MM.1S (cell line): ENCODE measurements around the gene MXRA7.
"Not testable (repeated sequence)": the region's sequence is repeated elsewhere in the genome, so short reads cannot be mapped to it uniquely, and the experiment has no call there.

ENCODE experiments used
- DNase-seq: peaks from one replicate; pipeline ENCODE4 v3.0.0-alpha.2; 2015
- H2AFZ ChIP-seq: fragments of 300-600 bp; sonication (generic); 2 replicates; pipeline ENCODE4 v1.6.0; 2016; ENCODE audit warnings: antibody characterized with exemption, low read length
- H3F3A ChIP-seq: fragments of 300-600 bp; sonication (generic); 2 replicates; pipeline ENCODE4 v1.6.1; 2016; ENCODE audit warnings: mild to moderate bottlenecking, antibody characterized with exemption, low read length, moderate library complexity, mixed read lengths; ENCODE audit not compliant: insufficient read depth
- H3K27ac ChIP-seq: fragments of 300-600 bp; sonication (generic); 2 replicates; pipeline ENCODE4 v1.5.1; 2016; ENCODE audit warnings: mild to moderate bottlenecking, low read length
- H3K27me3 ChIP-seq: fragments of 300-600 bp; sonication (generic); replicated peaks from 2 replicates; pipeline ENCODE4 v1.6.0; 2016; ENCODE audit warnings: low read length; ENCODE audit not compliant: insufficient read depth
- H3K36me3 ChIP-seq: fragments of 300-600 bp; sonication (generic); replicated peaks from 2 replicates; pipeline ENCODE4 v1.6.1; 2016; ENCODE audit warnings: mild to moderate bottlenecking, low read length, mixed read lengths; ENCODE audit not compliant: insufficient read depth
- H3K4me1 ChIP-seq: fragments of 300-600 bp; sonication (generic); 2 replicates; pipeline ENCODE4 v1.6.1; 2016; ENCODE audit warnings: low read length, mixed read lengths
- H3K4me2 ChIP-seq: fragments of 300-600 bp; sonication (generic); 2 replicates; pipeline ENCODE4 v1.6.0; 2016; ENCODE audit warnings: low read depth, low read length
- H3K4me3 ChIP-seq: fragments of 300-600 bp; sonication (generic); 2 replicates; pipeline ENCODE4 v1.5.1; 2016; ENCODE audit warnings: low read length, mixed read lengths
- H3K79me2 ChIP-seq: fragments of 300-600 bp; sonication (generic); 2 replicates; pipeline ENCODE4 v1.6.1; 2016; ENCODE audit warnings: mixed run types, low read length, mixed read lengths
- H3K9ac ChIP-seq: fragments of 300-600 bp; sonication (generic); 2 replicates; pipeline ENCODE4 v1.6.1; 2016; ENCODE audit warnings: low read length, mixed read lengths
- H3K9me2 ChIP-seq: fragments of 300-600 bp; sonication (generic); replicated peaks from 2 replicates; pipeline ENCODE4 v1.6.1; 2016; ENCODE audit warnings: mild to moderate bottlenecking, low read length, mixed read lengths; ENCODE audit not compliant: insufficient read depth
- H3K9me3 ChIP-seq: fragments of 300-600 bp; sonication (generic); replicated peaks from 2 replicates; pipeline ENCODE4 v1.6.1; 2016; ENCODE audit warnings: mild to moderate bottlenecking, low read length, mixed read lengths; ENCODE audit not compliant: insufficient read depth
- H4K20me1 ChIP-seq: fragments of 300-600 bp; sonication (generic); 2 replicates; pipeline ENCODE4 v1.6.1; 2016; ENCODE audit warnings: mild to moderate bottlenecking, low read length, moderate library complexity, mixed read lengths; ENCODE audit not compliant: insufficient read depth
- CTCF ChIP-seq: fragments of 300-600 bp; sonication (generic); IDR thresholded peaks from 2 replicates; pipeline ENCODE4 v1.5.1; 2016; ENCODE audit warnings: antibody characterized with exemption, low read length, mixed read lengths
- EZH2 ChIP-seq: fragments of 300-600 bp; sonication (generic); optimal IDR thresholded peaks from 2 replicates; pipeline ENCODE3; 2017; ENCODE audit warnings: low read depth, mild to moderate bottlenecking, antibody characterized with exemption, low read length, mixed read lengths
- EZH2phosphoT487 ChIP-seq: fragments of 300-600 bp; sonication (generic); IDR thresholded peaks from 2 replicates; pipeline ENCODE4 v1.6.1; 2018; ENCODE audit warnings: antibody characterized with exemption, low read length

MXRA7 gene

DNA sequence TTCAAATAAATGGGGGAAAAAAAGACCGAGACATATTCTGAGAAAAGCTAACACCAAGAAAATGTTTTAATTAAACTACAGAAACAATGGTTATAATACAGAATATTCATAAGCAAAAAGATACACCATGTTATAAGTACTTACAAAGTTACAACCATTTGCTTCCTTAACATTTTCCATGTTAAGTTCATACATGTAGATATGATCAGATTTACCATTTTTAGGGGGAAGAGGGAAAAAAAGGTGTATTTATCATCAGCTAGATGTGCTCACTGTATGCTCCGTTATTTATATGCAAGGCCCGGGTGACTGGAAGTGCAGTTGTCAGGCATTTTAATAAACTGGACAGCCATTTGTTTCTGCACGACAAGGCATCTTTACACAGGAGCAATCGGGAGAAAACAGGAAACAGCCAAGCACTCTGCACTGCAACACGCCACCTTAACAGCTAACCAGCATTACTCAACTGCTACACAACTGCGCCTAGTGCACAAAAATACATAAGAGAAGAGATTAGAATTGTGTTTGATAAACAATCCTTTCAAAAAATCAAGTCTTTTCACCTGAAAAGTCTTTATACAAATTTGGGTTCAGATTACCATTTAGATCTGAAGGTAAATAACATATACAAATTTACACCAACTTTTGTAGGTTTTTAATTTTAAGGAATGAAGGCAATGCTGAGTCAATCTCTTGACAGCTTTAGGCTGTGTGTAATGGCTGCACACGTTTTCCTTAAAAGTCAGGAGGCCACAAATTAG is 23.5 kb upstream of the MXRA7 start:
- no peak for DNase-seq
- H3K36me3 ChIP-seq = peaks cover 33% of the 10 kb centered on the region
- peaks cover 82% of the 10 kb centered on the region for H3K79me2 ChIP-seq
- H2AFZ ChIP-seq = no peak overlapping the region
- H3K27me3 ChIP-seq = no peaks in the 10 kb centered on the region
- H3K4me2 ChIP-seq = peak overlapping the region; percentile 83
- peaks cover 71% of the 10 kb centered on the region for H3F3A ChIP-seq
- peaks cover 33% of the 10 kb centered on the region for H4K20me1 ChIP-seq
- peak overlapping the region; percentile 99 for H3K9ac ChIP-seq
- H3K9me2 ChIP-seq = no peaks in the 10 kb centered on the region
- no peaks in the 10 kb centered on the region for H3K9me3 ChIP-seq
- no peak for TF ChIP-seq EZH2
- no peak for TF ChIP-seq EZH2phosphoT487
- TF ChIP-seq CTCF = no peak
- peak overlapping the region; percentile 95 for H3K4me3 ChIP-seq
- H3K4me1 ChIP-seq = peaks cover 14% of the 10 kb centered on the region
- peak overlapping the region; percentile 92; the same call in 1 of the 2 replicates for H3K27ac ChIP-seq

DNA sequence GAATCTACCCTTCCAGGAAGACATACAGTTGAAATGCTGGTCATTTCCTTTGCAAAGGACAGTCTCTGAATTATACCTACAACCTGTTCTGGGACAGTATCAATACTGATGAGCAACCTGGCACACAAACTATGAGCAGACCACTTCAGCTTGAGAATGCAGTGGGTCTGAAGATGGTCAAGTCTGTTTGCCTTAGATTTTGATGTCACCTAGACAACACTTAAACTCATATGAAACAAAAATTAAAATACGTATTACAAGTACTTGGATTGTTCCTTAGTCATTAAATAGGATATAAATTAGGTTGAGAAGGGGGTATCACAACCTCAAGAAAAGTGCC is 22.8 kb upstream of the MXRA7 start:
- peaks cover 33% of the 10 kb centered on the region for H4K20me1 ChIP-seq
- H3K27ac ChIP-seq = peak overlapping the region; percentile 92; the same call in 1 of the 2 replicates
- peaks cover 33% of the 10 kb centered on the region for H3K36me3 ChIP-seq
- H3K79me2 ChIP-seq = peaks cover 82% of the 10 kb centered on the region
- no peaks in the 10 kb centered on the region for H3K27me3 ChIP-seq
- H2AFZ ChIP-seq = no peak overlapping the region
- peaks cover 7% of the 10 kb centered on the region; the same call in 1 of the 2 replicates for H3K4me1 ChIP-seq
- H3K4me3 ChIP-seq = peak overlapping the region; percentile 95
- H3K9me3 ChIP-seq = no peaks in the 10 kb centered on the region
- TF ChIP-seq CTCF (no peak), EZH2phosphoT487 (no peak), EZH2 (no peak)
- DNase-seq = no peak
- peak overlapping the region; percentile 99; the same call in 1 of the 2 replicates for H3K9ac ChIP-seq
- peaks cover 72% of the 10 kb centered on the region for H3F3A ChIP-seq
- H3K9me2 ChIP-seq = no peaks in the 10 kb centered on the region
- peak overlapping the region; percentile 83; the same call in 1 of the 2 replicates for H3K4me2 ChIP-seq

DNA sequence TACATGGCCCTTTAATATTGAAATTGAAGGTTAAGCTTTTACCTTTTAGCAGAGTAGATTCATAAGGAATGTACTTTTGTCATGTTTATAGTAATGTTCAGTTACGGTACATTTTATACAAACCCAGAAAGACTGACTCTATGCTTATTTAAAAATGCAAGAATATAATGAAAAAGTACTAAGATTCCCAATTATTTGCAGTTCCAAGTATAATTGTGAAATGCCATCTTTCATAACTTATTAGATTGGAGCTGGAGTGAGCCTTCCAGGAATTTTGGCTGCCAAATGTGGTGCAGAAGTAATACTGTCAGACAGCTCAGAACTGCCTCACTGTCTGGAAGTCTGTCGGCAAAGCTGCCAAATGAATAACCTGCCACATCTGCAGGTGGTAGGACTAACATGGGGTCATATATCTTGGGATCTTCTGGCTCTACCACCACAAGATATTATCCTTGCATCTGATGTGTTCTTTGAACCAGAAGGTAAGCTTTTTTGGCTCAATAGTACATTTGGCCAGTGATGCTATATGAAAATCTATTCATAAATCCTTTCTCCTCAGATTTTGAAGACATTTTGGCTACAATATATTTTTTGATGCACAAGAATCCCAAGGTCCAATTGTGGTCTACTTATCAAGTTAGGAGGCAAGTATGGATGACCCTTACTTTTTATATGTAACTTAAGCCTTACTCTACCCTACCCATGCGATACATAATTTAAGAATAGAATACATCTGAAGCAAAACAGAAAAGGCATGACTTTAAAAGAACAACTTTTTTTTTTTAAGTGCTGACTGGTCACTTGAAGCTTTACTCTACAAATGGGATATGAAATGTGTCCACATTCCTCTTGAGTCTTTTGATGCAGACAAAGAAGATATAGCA is 22.2 kb upstream of the MXRA7 start:
- TF ChIP-seq CTCF (no peak), EZH2phosphoT487 (no peak), EZH2 (no peak)
- Histone ChIP-seq H3K9ac (peak overlapping the region; percentile 99; the same call in 1 of the 2 replicates), H3K9me2 (no peaks in the 10 kb centered on the region), H3F3A (peaks cover 75% of the 10 kb centered on the region), H3K79me2 (peaks cover 82% of the 10 kb centered on the region), H4K20me1 (peaks cover 33% of the 10 kb centered on the region), H3K36me3 (peaks cover 33% of the 10 kb centered on the region), H2AFZ (no peak overlapping the region), H3K27me3 (no peaks in the 10 kb centered on the region), H3K4me2 (peak overlapping the region; percentile 83; the same call in 1 of the 2 replicates), H3K27ac (peak overlapping the region; percentile 92; the same call in 1 of the 2 replicates), H3K9me3 (no peaks in the 10 kb centered on the region), H3K4me3 (no peak overlapping the region), H3K4me1 (peaks cover 7% of the 10 kb centered on the region; the same call in 1 of the 2 replicates)
- no peak for DNase-seq

GRCh38 chr17:76731800-76732733 is 21.3 kb upstream of the MXRA7 start:
- Histone ChIP-seq H3F3A (peaks cover 84% of the 10 kb centered on the region), H3K36me3 (peaks cover 33% of the 10 kb centered on the region), H3K27ac (peak overlapping the region; percentile 29; the same call in 1 of the 2 replicates), H3K79me2 (peaks cover 89% of the 10 kb centered on the region), H4K20me1 (peaks cover 33% of the 10 kb centered on the region)
- not testable (repeated sequence) for H3K4me3 ChIP-seq, H2AFZ ChIP-seq, DNase-seq, H3K4me1 ChIP-seq, H3K9me3 ChIP-seq, H3K4me2 ChIP-seq, H3K9ac ChIP-seq, H3K27me3 ChIP-seq, H3K9me2 ChIP-seq
